Adrenal gland (tissue), 5 donors: ENCODE data around the gene EIF4H.

ENCODE experiments used
- POLR2A ChIP-seq, 2 donors: fragments of 450-650 bp; IDR thresholded peaks; one replicate each; pipeline ENCODE4 v1.6.1; 2017; ENCODE audit warnings: antibody characterized with exemption in 2 of 2, mild to moderate bottlenecking in 2 of 2, moderate library complexity in 1 of 2
- TF ChIP-seq, protein P1 (sequence below), 6 experiments: fragments of 450-650 bp in 4 of 6; fragments of 200-600 bp in 2 of 6; sonication (generic) in 1 of 6; IDR thresholded peaks; 1 replicate in 5 of 6; 2 replicates in 1 of 6; pipeline versions ENCODE4 v1.5.1 to v1.8.0; 2016 to 2021; ENCODE audit warnings: antibody characterized with exemption in 6 of 6, mild to moderate bottlenecking in 2 of 6, moderate library complexity in 1 of 6
- donor health status: DM: no; HTN: no; CAD: no.

DNA sequence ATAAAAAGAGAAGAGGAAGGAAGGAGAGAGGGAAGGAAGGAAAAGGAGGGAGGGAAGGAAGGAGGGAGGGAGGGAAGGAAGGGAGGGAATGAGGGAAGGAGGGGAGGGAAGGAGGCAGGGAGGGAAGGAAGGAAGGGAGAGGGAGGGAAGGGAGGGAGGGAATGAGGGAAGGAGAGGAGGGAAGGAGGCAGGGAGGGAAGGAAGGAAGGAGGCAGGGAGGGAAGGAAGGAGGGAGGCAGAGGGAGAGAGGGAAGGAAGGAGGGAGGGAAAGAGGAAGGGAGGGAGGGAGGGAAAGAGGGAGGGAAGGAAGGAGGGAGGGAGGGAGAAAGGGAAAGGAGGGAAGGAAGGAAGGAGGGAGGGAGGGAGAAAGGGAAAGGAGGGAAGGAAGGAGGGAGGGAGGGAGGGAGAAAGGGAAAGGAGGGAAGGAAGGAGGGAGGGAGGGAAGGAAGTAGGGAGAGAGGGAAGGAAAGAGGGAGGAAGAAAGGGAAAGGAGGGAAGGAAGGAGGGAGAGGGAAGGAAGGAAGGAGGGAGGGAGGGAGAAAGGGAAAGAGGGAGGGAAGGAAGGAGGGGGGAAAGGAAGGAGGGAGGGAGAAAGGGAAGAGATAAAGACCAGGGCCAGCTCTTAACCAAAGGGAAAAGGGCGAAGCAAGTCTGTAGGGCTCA, 29.9 kb downstream of the EIF4H start:
- TF ChIP-seq, protein P1, sequence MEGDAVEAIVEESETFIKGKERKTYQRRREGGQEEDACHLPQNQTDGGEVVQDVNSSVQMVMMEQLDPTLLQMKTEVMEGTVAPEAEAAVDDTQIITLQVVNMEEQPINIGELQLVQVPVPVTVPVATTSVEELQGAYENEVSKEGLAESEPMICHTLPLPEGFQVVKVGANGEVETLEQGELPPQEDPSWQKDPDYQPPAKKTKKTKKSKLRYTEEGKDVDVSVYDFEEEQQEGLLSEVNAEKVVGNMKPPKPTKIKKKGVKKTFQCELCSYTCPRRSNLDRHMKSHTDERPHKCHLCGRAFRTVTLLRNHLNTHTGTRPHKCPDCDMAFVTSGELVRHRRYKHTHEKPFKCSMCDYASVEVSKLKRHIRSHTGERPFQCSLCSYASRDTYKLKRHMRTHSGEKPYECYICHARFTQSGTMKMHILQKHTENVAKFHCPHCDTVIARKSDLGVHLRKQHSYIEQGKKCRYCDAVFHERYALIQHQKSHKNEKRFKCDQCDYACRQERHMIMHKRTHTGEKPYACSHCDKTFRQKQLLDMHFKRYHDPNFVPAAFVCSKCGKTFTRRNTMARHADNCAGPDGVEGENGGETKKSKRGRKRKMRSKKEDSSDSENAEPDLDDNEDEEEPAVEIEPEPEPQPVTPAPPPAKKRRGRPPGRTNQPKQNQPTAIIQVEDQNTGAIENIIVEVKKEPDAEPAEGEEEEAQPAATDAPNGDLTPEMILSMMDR (IDR thresholded peaks at IDR 0.05) = no peak
- TF ChIP-seq POLR2A (IDR thresholded peaks at IDR 0.05) = no peak
